ENCODE measurements around the gene FAM83C. TPM values are rescaled to one million over a fixed set of nuclear protein-coding genes. Genes with fewer than 3 reads are reported as not detected.

Gene FAM83C
- polyA plus RNA-seq, 1 of the 3 experiments (the other 2 are of a cell fraction) = not detected

- Histone ChIP-seq H3K4me1 (ENCODE audit: control insufficient read depth in 1 of 2, insufficient read depth in 2 of 2, low read depth in 1 of 2, low read length in 1 of 2) (peaks cover 0 to 9% of the 10 kb centered on the region in 2 experiments; a peak in 2 of 4 replicates), H3K4me2 (no peak overlapping the region), H4K20me1 (ENCODE audit: insufficient read depth) (no peaks in the 10 kb centered on the region), H3K79me2 (ENCODE audit: insufficient read depth) (no peaks in the 10 kb centered on the region), H3F3A (replicated peaks; ENCODE audit: insufficient read depth) (peaks cover 17% of the 10 kb centered on the region), H3K9ac (no peak overlapping the region), H3K27me3 (ENCODE audit: insufficient read depth) (no peaks in the 10 kb centered on the region), H3K36me3 (replicated peaks in 1 of 2; ENCODE audit: control insufficient read depth in 1 of 2, insufficient read depth in 2 of 2, low read length in 1 of 2) (no peaks in the 10 kb centered on the region), H3K9me2 (no peaks in the 10 kb centered on the region), H2AFZ (ENCODE audit: low read depth) (no peak overlapping the region), H3K4me3 (ENCODE audit: low read depth in 2 of 2, low read length in 1 of 2) (no peak overlapping the region), H3K9me3 (no peaks in the 10 kb centered on the region), H3K27ac (ENCODE audit: low read depth in 2 of 2, low read length in 1 of 2) (no peak overlapping the region)
- CTCF ChIA-PET = no interaction called here
- DNase-seq = no peak
- POLR2A ChIA-PET = no interaction called here
- 95% methylated on average over 5 of the region's 6 CpGs for WGBS (ENCODE audit: low lambda C conversion rate)
- TF ChIP-seq YY1 (IDR thresholded peaks at IDR 0.05; ENCODE audit: low read depth) = no peak
- no peak for TF ChIP-seq CHD2 (IDR thresholded peaks at IDR 0.05; ENCODE audit: low read length, partially characterized antibody)
- no peak for TF ChIP-seq POLR2AphosphoS5 (IDR thresholded peaks at IDR 0.05; ENCODE audit: low read depth, low read length)
- TF ChIP-seq EZH2phosphoT487 (IDR thresholded peaks at IDR 0.05; ENCODE audit: borderline replicate concordance, low read depth) = no peak
- TF ChIP-seq, protein P1, sequence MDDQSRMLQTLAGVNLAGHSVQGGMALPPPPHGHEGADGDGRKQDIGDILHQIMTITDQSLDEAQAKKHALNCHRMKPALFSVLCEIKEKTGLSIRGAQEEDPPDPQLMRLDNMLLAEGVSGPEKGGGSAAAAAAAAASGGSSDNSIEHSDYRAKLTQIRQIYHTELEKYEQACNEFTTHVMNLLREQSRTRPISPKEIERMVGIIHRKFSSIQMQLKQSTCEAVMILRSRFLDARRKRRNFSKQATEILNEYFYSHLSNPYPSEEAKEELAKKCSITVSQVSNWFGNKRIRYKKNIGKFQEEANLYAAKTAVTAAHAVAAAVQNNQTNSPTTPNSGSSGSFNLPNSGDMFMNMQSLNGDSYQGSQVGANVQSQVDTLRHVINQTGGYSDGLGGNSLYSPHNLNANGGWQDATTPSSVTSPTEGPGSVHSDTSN (IDR thresholded peaks at IDR 0.05) = no peak
- no peak for TF ChIP-seq CTCF (IDR thresholded peaks at IDR 0.05)
- no peak for TF ChIP-seq FOXM1 (IDR thresholded peaks at IDR 0.05; ENCODE audit: low read depth)
- no peak for TF ChIP-seq TCF12 (IDR thresholded peaks at IDR 0.05)
- no peak for TF ChIP-seq GABPA (IDR thresholded peaks at IDR 0.05; ENCODE audit: low read depth)
- TF ChIP-seq USF1 (IDR thresholded peaks at IDR 0.05; ENCODE audit: borderline replicate concordance, low read depth) = no peak
- no peak for TF ChIP-seq MEF2A (IDR thresholded peaks at IDR 0.05; ENCODE audit: borderline replicate concordance, low read depth)
- no peak for TF ChIP-seq MXI1 (IDR thresholded peaks at IDR 0.05; ENCODE audit: low read depth, low read length)
- TF ChIP-seq, protein P2, sequence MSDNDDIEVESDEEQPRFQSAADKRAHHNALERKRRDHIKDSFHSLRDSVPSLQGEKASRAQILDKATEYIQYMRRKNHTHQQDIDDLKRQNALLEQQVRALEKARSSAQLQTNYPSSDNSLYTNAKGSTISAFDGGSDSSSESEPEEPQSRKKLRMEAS (IDR thresholded peaks at IDR 0.05; ENCODE audit: low read depth) = no peak
These were observed 56.3 kb downstream of the FAM83C start for GRCh38 chr20:35235881-35236280.

Other genes starting within 250 kb of the FAM83C start
- gene TRPC4AP, start 199.6 kb downstream of the FAM83C start, polyA plus RNA-seq (2012; rRNA removed) = 57.4 and 69.6 TPM in 2 replicates
- 30.4 and 34.3 TPM in 2 replicates for gene EDEM2, start 145.1 kb downstream of the FAM83C start, polyA plus RNA-seq (2012; rRNA removed)
- gene PROCR, start 120.4 kb downstream of the FAM83C start, polyA plus RNA-seq (2012; rRNA removed) = 23.5 and 29.5 TPM in 2 replicates
- 18.1 and 19.0 TPM in 2 replicates for gene MMP24, start 65.7 kb downstream of the FAM83C start, polyA plus RNA-seq (2012; rRNA removed)
- 52.4 and 53.1 TPM in 2 replicates for gene MMP24OS, start 14.3 kb downstream of the FAM83C start, polyA plus RNA-seq (2012; rRNA removed)
- gene EIF6, start 7.7 kb downstream of the FAM83C start, polyA plus RNA-seq (2012; rRNA removed) = 343 and 356 TPM in 2 replicates
- 41.5 and 55.7 TPM in 2 replicates for gene UQCC1, start 119.5 kb upstream of the FAM83C start, polyA plus RNA-seq (2012; rRNA removed)
- gene GDF5, start 145.8 kb upstream of the FAM83C start, polyA plus RNA-seq (2012; rRNA removed) = 1.2 and 1.3 TPM in 2 replicates
- gene CEP250, start 163.2 kb upstream of the FAM83C start, polyA plus RNA-seq (2012; rRNA removed) = 13.3 and 14.6 TPM in 2 replicates
- not detected in 2 replicates for gene C20orf173, start 237.2 kb upstream of the FAM83C start, polyA plus RNA-seq (2012; rRNA removed)
- gene ERGIC3, start 249.7 kb upstream of the FAM83C start, polyA plus RNA-seq (2012; rRNA removed) = 661 and 799 TPM in 2 replicates

All from SK-N-SH (cell line).